Vagina (tissue), 2 donors: ENCODE data around the gene BRD3.

Experiments
- CTCF ChIP-seq, 3 experiments: fragments of 450-650 bp in 2 of 3; fragments of 200-600 bp in 1 of 3; sonication (generic) in 1 of 3; IDR thresholded peaks; one replicate each; pipeline ENCODE4 v1.5.1; 2017 to 2019; ENCODE audit warnings: antibody characterized with exemption in 3 of 3, mild to moderate bottlenecking in 2 of 3, moderate library complexity in 2 of 3
- POLR2A ChIP-seq, 2 donors: fragments of 450-650 bp; IDR thresholded peaks; one replicate each; pipeline ENCODE4 v1.6.1; 2017; ENCODE audit warnings: antibody characterized with exemption in 2 of 2, mild to moderate bottlenecking in 2 of 2, moderate library complexity in 2 of 2

- TF ChIP-seq CTCF (IDR thresholded peaks at IDR 0.05) (no peak), POLR2A (IDR thresholded peaks at IDR 0.05) (no peak)
Observed at GRCh38 chr9:134028575-134029247, 39.1 kb downstream of the BRD3 start.
